AG04450 (cell line): ENCODE data around the gene DHX38. TPM values are rescaled to one million over a fixed set of nuclear protein-coding genes. Genes with fewer than 3 reads are reported as not detected.

ENCODE experiments used
- CTCF ChIA-PET: fragments of 300-600, 350-600 bp; formaldehyde crosslinking; extraction: SDS; loops from one replicate; lab custom pipeline; 2022; ENCODE audit warnings: antibody characterized with exemption, inconsistent platforms; lab: Charles Lee
- POLR2A ChIA-PET: fragments of 350-600 bp; formaldehyde crosslinking; extraction: SDS; loops from one replicate; lab custom pipeline; 2021; ENCODE audit warnings: antibody characterized with exemption, inconsistent platforms; lab: Yijun Ruan, JAX
- DNase-seq: peaks from one replicate; pipeline ENCODE4 v3.0.0-alpha.2; 2011; ENCODE audit warnings: low read depth, low spot score
- H3K27ac ChIP-seq: one replicate; pipeline ENCODE4 v1.5.1; 2012; ENCODE audit warnings: low read depth, low read length, control low read depth
- H3K27me3 ChIP-seq: one replicate; pipeline ENCODE4 v1.6.0; 2012; ENCODE audit warnings: low read length; ENCODE audit not compliant: control insufficient read depth, insufficient read depth
- H3K4me3 ChIP-seq: 2 replicates; pipeline ENCODE4 v1.5.1; 2011; ENCODE audit warnings: mild to moderate bottlenecking, low read depth, low read length, control low read depth
- H3K9me3 ChIP-seq: 2 replicates; pipeline ENCODE4 v1.5.1; 2012; ENCODE audit warnings: low read length; ENCODE audit not compliant: control insufficient read depth, insufficient read depth
- CTCF ChIP-seq: IDR thresholded peaks from 2 replicates; pipeline ENCODE4 v1.5.1; 2011; ENCODE audit warnings: low read depth, low read length, control low read depth, inconsistent platforms
- polyA plus RNA-seq: library from polyadenylated mRNA; depleted of rRNA; stranded (reverse); fragments of >200 nt; gene quantifications from 2 replicates; pipeline ENCODE4 v1.2.3, GENCODE V29; 2011

DHX38 gene
- polyA plus RNA-seq, 1 experiment: 26.8 TPM

GRCh38 chr16:72124148-72124547, 30.5 kb downstream of the DHX38 start:
- no peak for TF ChIP-seq CTCF
- Histone ChIP-seq H3K27me3 (peaks cover 8% of the 10 kb centered on the region), H3K4me3 (no peak overlapping the region), H3K9me3 (no peaks in the 10 kb centered on the region), H3K27ac (no peak overlapping the region)
- POLR2A ChIA-PET: no interaction called here
- DNase-seq: no peak
- CTCF ChIA-PET: interaction anchor here (0.5 to 2.4 kb wide), 27 partner anchors 9 to 1994 kb away, joined by 3 to 24 read pairs (median 5); partner anchors contain the start of genes DHX38 and TXNL4B

- POLR2A ChIA-PET: no interaction called here
- Histone ChIP-seq H3K27ac (no peak overlapping the region), H3K4me3 (no peak overlapping the region), H3K9me3 (no peaks in the 10 kb centered on the region), H3K27me3 (peaks cover 8% of the 10 kb centered on the region)
- CTCF ChIA-PET: interaction anchor here (0.6 to 2.4 kb wide), 35 partner anchors 10 to 1910 kb away, joined by 3 to 24 read pairs (median 4); partner anchors contain the start of genes DHX38 and TXNL4B
- peak; percentile 34 for DNase-seq
- TF ChIP-seq CTCF: peak; percentile 86
Measured at GRCh38 chr16:72124761-72125634, 31.4 kb downstream of the DHX38 start.

GRCh38 chr16:72125635-72126428, 32.2 kb downstream of the DHX38 start:
- CTCF ChIA-PET: interaction anchor here (0.6 to 2.4 kb wide), 26 partner anchors 9 to 1909 kb away, joined by 3 to 24 read pairs (median 5); partner anchors contain the start of genes DHX38 and TXNL4B
- POLR2A ChIA-PET: no interaction called here
- Histone ChIP-seq H3K27me3 (peaks cover 8% of the 10 kb centered on the region), H3K4me3 (no peak overlapping the region), H3K27ac (no peak overlapping the region), H3K9me3 (no peaks in the 10 kb centered on the region)
- no peak for TF ChIP-seq CTCF
- no peak for DNase-seq

- ChIA-PET CTCF (interaction anchor here (2.4 kb wide), 1 partner anchor 341 kb away, joined by 24 read pairs; no protein-coding TSS in a partner anchor), POLR2A (no interaction called here)
- peaks cover 8% of the 10 kb centered on the region for H3K27me3 ChIP-seq
- H3K4me3 ChIP-seq: no peak overlapping the region
- DNase-seq: no peak
- H3K27ac ChIP-seq: no peak overlapping the region
- H3K9me3 ChIP-seq: no peaks in the 10 kb centered on the region
- no peak for TF ChIP-seq CTCF
Measured at GRCh38 chr16:72126429-72126765, 32.8 kb downstream of the DHX38 start.
